ENCODE measurements around the gene TBX4.

- TF ChIP-seq EZH2 (IDR thresholded peaks at IDR 0.05; ENCODE audit: insufficient read depth, poor library complexity, severe bottlenecking) (no peak), EZH2phosphoT487 (IDR thresholded peaks at IDR 0.05; ENCODE audit: insufficient read depth, low read depth) (no peak)
These were observed 37.3 kb upstream of the TBX4 start for GRCh38 chr17:61414936-61415251.
